SU-DHL-6 (cell line): Measurements from ENCODE around the gene WBP2NL.

ENCODE experiments used
- EZH2phosphoT487 ChIP-seq: fragments of 200-600 bp; sonication (generic), shearing (Covaris generic); conservative IDR thresholded peaks from 2 replicates; pipeline ENCODE4 v1.6.1; 2018; ENCODE audit warnings: mild to moderate bottlenecking, antibody characterized with exemption, low read length, moderate library complexity, mixed read lengths
- TF ChIP-seq, protein P1 (sequence below): fragments of 200-600 bp; sonication (generic); IDR thresholded peaks from one replicate; pipeline ENCODE4 v1.5.1; 2017; ENCODE audit warnings: antibody characterized with exemption, mild to moderate bottlenecking, low read length, moderate library complexity; ENCODE audit not compliant: insufficient read depth, poor library complexity, severe bottlenecking

GRCh38 chr22:42066126-42066761 lies 67.7 kb downstream of the WBP2NL start:
- TF ChIP-seq, protein P1, sequence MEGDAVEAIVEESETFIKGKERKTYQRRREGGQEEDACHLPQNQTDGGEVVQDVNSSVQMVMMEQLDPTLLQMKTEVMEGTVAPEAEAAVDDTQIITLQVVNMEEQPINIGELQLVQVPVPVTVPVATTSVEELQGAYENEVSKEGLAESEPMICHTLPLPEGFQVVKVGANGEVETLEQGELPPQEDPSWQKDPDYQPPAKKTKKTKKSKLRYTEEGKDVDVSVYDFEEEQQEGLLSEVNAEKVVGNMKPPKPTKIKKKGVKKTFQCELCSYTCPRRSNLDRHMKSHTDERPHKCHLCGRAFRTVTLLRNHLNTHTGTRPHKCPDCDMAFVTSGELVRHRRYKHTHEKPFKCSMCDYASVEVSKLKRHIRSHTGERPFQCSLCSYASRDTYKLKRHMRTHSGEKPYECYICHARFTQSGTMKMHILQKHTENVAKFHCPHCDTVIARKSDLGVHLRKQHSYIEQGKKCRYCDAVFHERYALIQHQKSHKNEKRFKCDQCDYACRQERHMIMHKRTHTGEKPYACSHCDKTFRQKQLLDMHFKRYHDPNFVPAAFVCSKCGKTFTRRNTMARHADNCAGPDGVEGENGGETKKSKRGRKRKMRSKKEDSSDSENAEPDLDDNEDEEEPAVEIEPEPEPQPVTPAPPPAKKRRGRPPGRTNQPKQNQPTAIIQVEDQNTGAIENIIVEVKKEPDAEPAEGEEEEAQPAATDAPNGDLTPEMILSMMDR, result no peak
- TF ChIP-seq EZH2phosphoT487, result no peak
